GM19351 (cell line): ENCODE measurements around the gene SPTB.
"Not testable (repeated sequence)": the region's sequence is repeated elsewhere in the genome, so short reads cannot be mapped to it uniquely, and the experiment has no call there.

ENCODE experiments used
- ATAC-seq: cut with Tn5 transposase; IDR thresholded peaks from one replicate; pipeline ENCODE4 v1.9.1; 2021; ENCODE audit warnings: mild to moderate bottlenecking, moderate library complexity; ENCODE audit not compliant: unreplicated experiment

The SPTB gene

GRCh38 chr14:64824471-64824870 lies 55.2 kb downstream of the SPTB start:
- no peak for ATAC-seq

GRCh38 chr14:64823305-64823861 lies 56.3 kb downstream of the SPTB start:
- peak; percentile 71 for ATAC-seq

GRCh38 chr14:64821651-64822050 lies 58.1 kb downstream of the SPTB start:
- no peak for ATAC-seq

GRCh38 chr14:64818151-64818550 lies 61.6 kb downstream of the SPTB start:
- no peak for ATAC-seq

GRCh38 chr14:64817631-64818030 lies 62.1 kb downstream of the SPTB start:
- no peak for ATAC-seq

- no peak for ATAC-seq
These were observed 63.4 kb downstream of the SPTB start for GRCh38 chr14:64816221-64816783.

GRCh38 chr14:64815257-64815656 lies 64.5 kb downstream of the SPTB start:
- no peak for ATAC-seq

- ATAC-seq: no peak
These were observed 67.3 kb downstream of the SPTB start for GRCh38 chr14:64812412-64812811.

- ATAC-seq: no peak
These were observed 68.0 kb downstream of the SPTB start for GRCh38 chr14:64811676-64812075.

- no peak for ATAC-seq
These were observed 71.3 kb downstream of the SPTB start for GRCh38 chr14:64808449-64808848.

- ATAC-seq: no peak
These were observed 72.2 kb downstream of the SPTB start for GRCh38 chr14:64807551-64807950.

- no peak for ATAC-seq
These were observed 72.7 kb downstream of the SPTB start for GRCh38 chr14:64806862-64807495.

- ATAC-seq: no peak
These were observed 73.4 kb downstream of the SPTB start for GRCh38 chr14:64806202-64806861.

GRCh38 chr14:64805646-64806045 lies 74.1 kb downstream of the SPTB start:
- ATAC-seq: not testable (repeated sequence)

GRCh38 chr14:64804754-64805260 lies 74.9 kb downstream of the SPTB start:
- ATAC-seq: no peak

GRCh38 chr14:64801800-64802199 lies 77.9 kb downstream of the SPTB start:
- ATAC-seq: no peak

GRCh38 chr14:64801046-64801445 lies 78.7 kb downstream of the SPTB start:
- no peak for ATAC-seq

- no peak for ATAC-seq
These were observed 79.7 kb downstream of the SPTB start for GRCh38 chr14:64800000-64800399.

GRCh38 chr14:64799555-64799954 lies 80.2 kb downstream of the SPTB start:
- no peak for ATAC-seq

- ATAC-seq: no peak
These were observed 83.3 kb downstream of the SPTB start for GRCh38 chr14:64796369-64796768.

- no peak for ATAC-seq
These were observed 83.8 kb downstream of the SPTB start for GRCh38 chr14:64795921-64796320.

GRCh38 chr14:64795211-64795610 lies 84.5 kb downstream of the SPTB start:
- no peak for ATAC-seq
